RPMI8226 (cell line): ENCODE measurements around the gene HPGD.
"Not testable (repeated sequence)": the region's sequence is repeated elsewhere in the genome, so short reads cannot be mapped to it uniquely, and the experiment has no call there.

Experiments used
- DNase-seq: peaks from one replicate; pipeline ENCODE4 v3.0.0-alpha.2; 2015

Gene HPGD

GRCh38 chr4:174523025-174523693, 871 bp upstream of the HPGD start:
- no peak for DNase-seq

- no peak for DNase-seq
Measured at GRCh38 chr4:174521800-174522182, 497 bp downstream of the HPGD start.

- no peak for DNase-seq
Measured at GRCh38 chr4:174520660-174521059, 1.6 kb downstream of the HPGD start.

- DNase-seq: no peak
Measured at GRCh38 chr4:174517502-174518445, 4.5 kb downstream of the HPGD start.

GRCh38 chr4:174516794-174517193, 5.5 kb downstream of the HPGD start:
- no peak for DNase-seq

- DNase-seq: no peak
Measured at GRCh38 chr4:174516345-174516744, 5.9 kb downstream of the HPGD start.

- DNase-seq: no peak
Measured at GRCh38 chr4:174512745-174513144, 9.5 kb downstream of the HPGD start.

GRCh38 chr4:174505892-174506291, 16.4 kb downstream of the HPGD start:
- DNase-seq: no peak

GRCh38 chr4:174505007-174505406, 17.3 kb downstream of the HPGD start:
- DNase-seq: no peak

GRCh38 chr4:174503079-174503715, 19.1 kb downstream of the HPGD start:
- DNase-seq: no peak

- no peak for DNase-seq
Measured at GRCh38 chr4:174496631-174497432, 25.5 kb downstream of the HPGD start.

GRCh38 chr4:174495626-174496025, 26.7 kb downstream of the HPGD start:
- no peak for DNase-seq

- no peak for DNase-seq
Measured at GRCh38 chr4:174494726-174495125, 27.6 kb downstream of the HPGD start.

- DNase-seq: no peak
Measured at GRCh38 chr4:174494146-174494545, 28.1 kb downstream of the HPGD start.

- DNase-seq: no peak
Measured at GRCh38 chr4:174490451-174490961, 31.8 kb downstream of the HPGD start.

GRCh38 chr4:174488368-174488767, 33.9 kb downstream of the HPGD start:
- DNase-seq: not testable (repeated sequence)

GRCh38 chr4:174485025-174485424, 37.3 kb downstream of the HPGD start:
- DNase-seq: no peak

- no peak for DNase-seq
Measured at GRCh38 chr4:174483792-174484191, 38.5 kb downstream of the HPGD start.

- DNase-seq: no peak
Measured at GRCh38 chr4:174479140-174479539, 43.1 kb downstream of the HPGD start.

- no peak for DNase-seq
Measured at GRCh38 chr4:174475528-174475927, 46.8 kb downstream of the HPGD start.

- DNase-seq: no peak
Measured at GRCh38 chr4:174474457-174475075, 47.7 kb downstream of the HPGD start.

GRCh38 chr4:174467107-174467506, 55.2 kb downstream of the HPGD start:
- DNase-seq: no peak
